Activated naive CD8-positive, alpha-beta T cell treated with anti-CD3 and anti-CD28 coated beads, Interleukin-2, amount 50 U/mL, for 24 hours (primary cell): ENCODE results near the gene MEIS3.

ENCODE experiments used
- ATAC-seq: fragments of 150-1000 bp; cut with Tn5 transposase; one replicate; pipeline ENCODE4 v1.10.0; 2021
- DNase-seq: peaks from one replicate; pipeline ENCODE4 v3.0.0; 2021
- H3K27ac Mint-ChIP-seq: one replicate; pipeline ENCODE4 v1.8.0; 2021; ENCODE audit warnings: mild to moderate bottlenecking, mixed read lengths
- H3K27me3 Mint-ChIP-seq: one replicate; pipeline ENCODE4 v1.8.0; 2021; ENCODE audit warnings: mixed read lengths
- H3K36me3 Mint-ChIP-seq: one replicate; pipeline ENCODE4 v1.8.0; 2021; ENCODE audit warnings: low read depth, mixed read lengths
- H3K4me1 Mint-ChIP-seq: one replicate; pipeline ENCODE4 v1.8.0; 2021; ENCODE audit warnings: mixed read lengths
- H3K4me3 Mint-ChIP-seq: one replicate; pipeline ENCODE4 v1.8.0; 2021; ENCODE audit warnings: mild to moderate bottlenecking, moderate library complexity, mixed read lengths
- H3K9me3 Mint-ChIP-seq: one replicate; pipeline ENCODE4 v1.8.0; 2021; ENCODE audit warnings: mixed read lengths

The MEIS3 gene

GRCh38 chr19:47428177-47428894 is 9.0 kb upstream of the MEIS3 start:
- no peak overlapping the region for H3K27ac Mint-ChIP-seq
- no peaks in the 10 kb centered on the region for H3K9me3 Mint-ChIP-seq
- no peaks in the 10 kb centered on the region for H3K36me3 Mint-ChIP-seq
- H3K4me1 Mint-ChIP-seq: peaks cover 15% of the 10 kb centered on the region
- ATAC-seq (peak; percentile 79), DNase-seq (peak; percentile 89)
- no peak overlapping the region for H3K4me3 Mint-ChIP-seq
- peaks cover 52% of the 10 kb centered on the region for H3K27me3 Mint-ChIP-seq

- H3K9me3 Mint-ChIP-seq: no peaks in the 10 kb centered on the region
- H3K36me3 Mint-ChIP-seq: no peaks in the 10 kb centered on the region
- H3K27ac Mint-ChIP-seq: no peak overlapping the region
- H3K4me3 Mint-ChIP-seq: no peak overlapping the region
- peaks cover 11% of the 10 kb centered on the region for H3K4me1 Mint-ChIP-seq
- peaks cover 60% of the 10 kb centered on the region for H3K27me3 Mint-ChIP-seq
- DNase-seq (peak; percentile 76), ATAC-seq (peak; percentile 38)
Measured at GRCh38 chr19:47427241-47428176, 8.2 kb upstream of the MEIS3 start.

- no peak for ATAC-seq
- Mint-ChIP-seq H3K27me3 (peaks cover 68% of the 10 kb centered on the region), H3K4me1 (peaks cover 12% of the 10 kb centered on the region), H3K9me3 (no peaks in the 10 kb centered on the region), H3K36me3 (no peaks in the 10 kb centered on the region), H3K27ac (no peak overlapping the region), H3K4me3 (no peak overlapping the region)
- no peak for DNase-seq
Measured at GRCh38 chr19:47423203-47423882, 4.0 kb upstream of the MEIS3 start.

GRCh38 chr19:47422417-47423163 is 3.3 kb upstream of the MEIS3 start:
- Mint-ChIP-seq H3K9me3 (no peaks in the 10 kb centered on the region), H3K27ac (no peak overlapping the region), H3K4me3 (no peak overlapping the region), H3K27me3 (peaks cover 76% of the 10 kb centered on the region), H3K36me3 (no peaks in the 10 kb centered on the region), H3K4me1 (peaks cover 18% of the 10 kb centered on the region)
- DNase-seq: no peak
- no peak for ATAC-seq

- ATAC-seq: no peak
Measured at GRCh38 chr19:47421844-47422395, 2.6 kb upstream of the MEIS3 start.

GRCh38 chr19:47421244-47421786 is 2.0 kb upstream of the MEIS3 start:
- DNase-seq (no peak), ATAC-seq (no peak)
- no peak overlapping the region for H3K27ac Mint-ChIP-seq
- peaks cover 84% of the 10 kb centered on the region for H3K27me3 Mint-ChIP-seq
- H3K36me3 Mint-ChIP-seq: no peaks in the 10 kb centered on the region
- peaks cover 21% of the 10 kb centered on the region for H3K4me1 Mint-ChIP-seq
- no peaks in the 10 kb centered on the region for H3K9me3 Mint-ChIP-seq
- H3K4me3 Mint-ChIP-seq: no peak overlapping the region

More at GRCh38 chr19:47421844-47422395, 2.6 kb upstream of the MEIS3 start:
- Mint-ChIP-seq H3K36me3 (no peaks in the 10 kb centered on the region), H3K27ac (no peak overlapping the region), H3K4me1 (peaks cover 21% of the 10 kb centered on the region), H3K4me3 (no peak overlapping the region), H3K27me3 (peaks cover 82% of the 10 kb centered on the region), H3K9me3 (no peaks in the 10 kb centered on the region)
- DNase-seq: no peak

GRCh38 chr19:47419789-47420188 is 462 bp upstream of the MEIS3 start:
- peaks cover 21% of the 10 kb centered on the region for H3K4me1 Mint-ChIP-seq
- H3K36me3 Mint-ChIP-seq: no peaks in the 10 kb centered on the region
- H3K4me3 Mint-ChIP-seq: no peak overlapping the region

GRCh38 chr19:47418692-47419029 is 666 bp downstream of the MEIS3 start:
- Mint-ChIP-seq H3K36me3 (no peaks in the 10 kb centered on the region), H3K27ac (no peak overlapping the region), H3K4me3 (no peak overlapping the region), H3K4me1 (peaks cover 21% of the 10 kb centered on the region), H3K27me3 (peaks cover 81% of the 10 kb centered on the region), H3K9me3 (no peaks in the 10 kb centered on the region)
- no peak for DNase-seq
- peak; percentile 4 for ATAC-seq

More at GRCh38 chr19:47419789-47420188, 462 bp upstream of the MEIS3 start:
- ATAC-seq: no peak
- Mint-ChIP-seq H3K27me3 (peaks cover 82% of the 10 kb centered on the region), H3K27ac (no peak overlapping the region), H3K9me3 (no peaks in the 10 kb centered on the region)
- no peak for DNase-seq

GRCh38 chr19:47417746-47418691 is 1.3 kb downstream of the MEIS3 start:
- Mint-ChIP-seq H3K4me3 (peak overlapping the region; percentile 46), H3K9me3 (no peaks in the 10 kb centered on the region), H3K27ac (no peak overlapping the region), H3K4me1 (peaks cover 21% of the 10 kb centered on the region), H3K27me3 (peaks cover 78% of the 10 kb centered on the region), H3K36me3 (no peaks in the 10 kb centered on the region)
- DNase-seq: no peak
- no peak for ATAC-seq

GRCh38 chr19:47417107-47417745 is 2.1 kb downstream of the MEIS3 start:
- DNase-seq (no peak), ATAC-seq (no peak)
- Mint-ChIP-seq H3K4me1 (peaks cover 16% of the 10 kb centered on the region), H3K4me3 (no peak overlapping the region), H3K36me3 (no peaks in the 10 kb centered on the region), H3K9me3 (no peaks in the 10 kb centered on the region), H3K27me3 (peaks cover 70% of the 10 kb centered on the region), H3K27ac (no peak overlapping the region)

- ATAC-seq: no peak
- DNase-seq: no peak
- Mint-ChIP-seq H3K36me3 (no peaks in the 10 kb centered on the region), H3K4me1 (peaks cover 15% of the 10 kb centered on the region), H3K27me3 (peaks cover 67% of the 10 kb centered on the region), H3K27ac (no peak overlapping the region), H3K9me3 (no peaks in the 10 kb centered on the region), H3K4me3 (no peak overlapping the region)
Measured at GRCh38 chr19:47416643-47416985, 2.7 kb downstream of the MEIS3 start.

- Mint-ChIP-seq H3K9me3 (no peaks in the 10 kb centered on the region), H3K4me3 (no peak overlapping the region), H3K27ac (no peak overlapping the region), H3K4me1 (peaks cover 12% of the 10 kb centered on the region), H3K36me3 (no peaks in the 10 kb centered on the region), H3K27me3 (peaks cover 63% of the 10 kb centered on the region)
- DNase-seq (no peak), ATAC-seq (no peak)
Measured at GRCh38 chr19:47415953-47416642, 3.2 kb downstream of the MEIS3 start.
